LNCAP (cell line): ENCODE measurements around the gene PCAT7.

ENCODE experiments used
- CTCF ChIP-seq: fragments of 450-650 bp; IDR thresholded peaks from 2 replicates; pipeline ENCODE4 v1.5.1; 2017; ENCODE audit warnings: mild to moderate bottlenecking

The PCAT7 gene

GRCh38 chr9:94526271-94526670 lies 28.6 kb upstream of the PCAT7 start:
- no peak for TF ChIP-seq CTCF

GRCh38 chr9:94526951-94527350 lies 27.9 kb upstream of the PCAT7 start:
- TF ChIP-seq CTCF, result no peak

- TF ChIP-seq CTCF, result no peak
Observed at GRCh38 chr9:94528886-94529285, 26.0 kb upstream of the PCAT7 start.

- TF ChIP-seq CTCF, result no peak
Observed at GRCh38 chr9:94533155-94533554, 21.7 kb upstream of the PCAT7 start.

GRCh38 chr9:94533601-94534000 lies 21.3 kb upstream of the PCAT7 start:
- no peak for TF ChIP-seq CTCF

DNA sequence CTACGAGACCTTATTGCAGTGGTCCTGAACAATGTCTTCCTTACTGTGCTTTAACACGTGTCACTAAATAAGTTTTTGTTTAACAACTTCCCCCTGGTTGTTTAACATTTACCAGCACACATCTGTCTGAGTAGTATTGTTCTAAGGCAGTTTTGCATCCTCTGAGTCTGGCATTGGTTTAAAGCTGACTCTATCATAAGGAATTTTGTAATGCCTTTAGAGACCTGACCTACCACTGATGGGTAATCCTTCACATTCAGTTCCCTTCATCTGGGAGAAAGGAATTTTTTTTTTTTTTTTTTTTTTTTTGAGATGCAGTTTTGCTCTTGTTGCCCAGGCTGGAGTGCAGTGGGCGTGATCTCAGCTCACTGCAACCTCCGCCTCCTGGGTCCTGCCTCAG lies 20.0 kb upstream of the PCAT7 start:
- TF ChIP-seq CTCF, result no peak

- no peak for TF ChIP-seq CTCF
Observed at GRCh38 chr9:94538908-94539307, 16.0 kb upstream of the PCAT7 start.

- TF ChIP-seq CTCF, result no peak
Observed at GRCh38 chr9:94545940-94546339, 8.9 kb upstream of the PCAT7 start.
